ENCODE data around the gene PPT2.
A peak's percentile ranks its signal among the peaks of the same experiment; 100 is the strongest.

Gene PPT2

GRCh38 chr6:32151863-32152768 lies 1.8 kb upstream of the PPT2 start, which contains the start of gene PRRT1:
Gene PRRT1 (minus strand): TSS chr6:32151939. CDS start chr6:32151827, 112 bp downstream.
- no peak for DNase-seq (ENCODE audit: low spot score)

DNA sequence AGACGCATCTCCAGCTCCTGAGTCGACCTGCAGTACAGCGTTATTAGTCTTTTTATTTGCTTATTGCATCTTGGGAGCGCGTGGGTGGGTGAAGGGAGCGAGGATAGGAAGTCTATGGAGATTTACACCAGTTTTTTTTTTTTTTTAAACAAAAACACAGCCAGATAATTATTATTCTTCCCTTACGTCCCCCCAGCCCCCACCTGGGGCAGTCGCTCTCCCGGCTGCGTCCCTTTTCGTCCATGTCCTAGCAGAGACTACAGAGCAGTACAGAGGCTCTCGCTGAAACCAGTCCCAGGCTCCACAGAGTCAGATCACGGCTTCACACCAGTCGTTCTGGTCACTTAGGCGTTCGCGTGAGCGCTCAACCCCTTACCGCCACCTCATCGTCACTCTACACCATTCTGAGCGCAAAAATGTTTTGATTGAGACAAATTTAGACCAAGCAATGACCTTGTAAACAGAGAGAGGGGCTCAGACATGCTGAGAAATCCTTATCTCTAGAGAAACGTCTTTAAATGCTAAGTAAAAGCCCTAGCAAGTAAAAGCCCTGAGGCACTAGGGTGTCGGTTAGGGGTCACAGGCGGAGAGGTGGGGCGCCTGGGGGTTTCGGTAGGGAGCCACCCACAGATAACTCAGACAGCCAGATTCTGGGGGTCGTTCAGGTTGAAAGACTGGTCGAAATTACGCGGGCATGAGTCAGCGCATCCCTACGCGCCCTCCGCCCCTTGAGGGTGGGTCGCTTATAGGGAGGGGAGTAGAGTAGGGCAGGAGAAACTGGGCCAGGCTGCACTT lies 975 bp upstream of the PPT2 start:
- no peak for DNase-seq (ENCODE audit: low spot score)

GRCh38 chr6:32154514-32155161 lies 697 bp downstream of the PPT2 start:
- DNase-seq (ENCODE audit: low spot score): peak; percentile 63

GRCh38 chr6:32156891-32157290 lies 3.0 kb downstream of the PPT2 start:
- DNase-seq (ENCODE audit: low spot score): no peak

DNA sequence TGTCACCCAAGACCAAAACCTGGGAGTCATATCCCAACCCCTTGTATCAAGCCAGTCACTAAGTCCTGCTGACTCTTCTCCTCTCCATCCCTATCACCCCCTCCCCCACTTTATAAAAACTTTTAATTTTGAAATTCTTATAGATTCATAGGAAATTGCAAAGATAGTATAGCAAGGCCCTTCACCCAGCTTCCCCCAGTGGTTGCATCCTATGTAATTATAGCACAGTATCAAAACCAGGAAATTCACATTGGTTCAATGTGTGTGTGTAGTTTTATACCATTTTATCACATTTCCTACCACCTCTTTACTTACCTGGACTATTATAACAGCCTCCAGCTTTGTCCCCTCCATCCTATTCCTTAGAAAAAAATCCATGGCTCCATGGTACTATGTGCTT lies 4.1 kb downstream of the PPT2 start:
- no peak for DNase-seq (ENCODE audit: low spot score)

GRCh38 chr6:32163559-32164258 lies 9.8 kb downstream of the PPT2 start:
- no peak for DNase-seq (ENCODE audit: low spot score)

DNA sequence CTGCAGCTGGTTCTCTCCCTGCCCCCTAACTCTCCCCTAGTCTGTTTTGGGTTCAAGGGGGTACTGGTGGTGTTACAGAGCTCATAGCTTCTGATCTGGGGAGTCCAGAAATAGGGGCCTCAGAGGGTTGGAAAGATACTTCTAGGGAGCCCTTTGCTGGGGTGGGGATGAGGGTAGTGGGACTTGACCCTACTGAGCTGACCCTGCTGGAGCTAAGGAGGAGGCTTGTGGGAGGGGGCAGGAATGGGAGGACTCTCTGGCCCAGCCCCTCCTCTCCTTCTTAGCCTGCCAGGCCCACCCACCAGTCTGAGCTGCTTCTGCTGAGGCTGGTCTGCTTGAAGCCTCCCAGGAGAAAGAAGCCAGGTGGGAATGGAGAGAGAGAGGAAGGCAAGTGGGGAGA lies 10.4 kb downstream of the PPT2 start, which contains the start of gene EGFL8:
Gene EGFL8, plus strand, starts transcription at position 301 of the 400 bp plus-strand sequence. CDS start 1,571 bp downstream, outside the sequence.
- DNase-seq (ENCODE audit: low spot score): no peak

DNA sequence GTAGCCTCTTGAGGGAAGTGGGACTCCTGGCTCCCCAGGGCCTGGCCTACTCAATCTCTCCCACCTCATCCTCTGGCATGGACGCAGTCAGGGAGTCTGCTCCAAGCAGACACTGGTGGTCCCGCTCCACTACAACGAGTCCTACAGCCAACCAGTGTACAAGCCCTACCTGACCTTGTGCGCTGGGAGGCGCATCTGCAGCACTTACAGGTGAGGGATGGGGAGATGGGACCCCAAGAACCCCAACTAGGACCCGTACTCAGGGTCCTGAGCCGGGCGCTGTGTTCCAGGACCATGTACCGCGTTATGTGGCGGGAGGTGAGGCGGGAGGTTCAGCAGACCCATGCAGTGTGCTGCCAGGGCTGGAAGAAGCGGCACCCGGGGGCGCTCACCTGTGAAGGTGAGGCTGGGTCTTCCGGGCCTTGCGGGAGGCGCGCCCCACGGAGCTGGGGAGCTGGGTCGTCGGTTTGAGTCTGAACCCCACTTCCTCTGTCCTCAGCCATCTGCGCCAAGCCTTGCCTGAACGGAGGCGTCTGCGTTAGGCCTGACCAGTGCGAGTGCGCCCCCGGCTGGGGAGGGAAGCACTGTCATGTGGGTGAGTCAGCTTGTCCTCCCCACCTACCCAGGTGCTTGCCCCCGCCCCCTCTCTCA lies 12.6 kb downstream of the PPT2 start:
- DNase-seq (ENCODE audit: low spot score): no peak

DNA sequence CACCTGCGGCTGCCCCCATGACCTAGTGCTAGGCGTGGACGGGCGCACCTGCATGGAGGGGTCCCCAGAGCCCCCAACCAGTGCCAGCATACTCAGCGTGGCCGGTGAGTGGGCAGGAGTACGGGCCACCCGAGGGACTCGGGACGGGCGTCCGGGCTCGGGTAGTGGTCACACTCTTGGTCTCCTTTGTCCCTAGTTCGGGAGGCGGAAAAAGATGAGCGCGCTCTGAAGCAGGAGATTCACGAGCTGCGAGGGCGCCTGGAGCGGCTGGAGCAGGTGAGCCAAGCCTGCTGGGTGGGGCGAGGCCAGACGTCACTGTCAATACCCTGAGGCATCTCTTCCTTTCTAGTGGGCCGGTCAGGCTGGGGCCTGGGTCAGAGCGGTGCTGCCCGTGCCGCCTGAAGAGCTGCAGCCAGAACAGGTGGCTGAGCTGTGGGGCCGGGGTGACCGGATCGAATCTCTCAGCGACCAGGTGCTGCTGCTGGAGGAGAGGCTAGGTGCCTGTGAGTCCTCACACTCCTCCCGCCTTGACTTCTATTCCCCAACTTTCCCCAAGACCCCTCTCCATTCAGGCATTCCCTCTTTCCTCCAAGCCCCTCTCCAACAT lies 13.3 kb downstream of the PPT2 start:
- DNase-seq (ENCODE audit: low spot score): no peak

GRCh38 chr6:32167761-32168262 lies 13.9 kb downstream of the PPT2 start:
- DNase-seq (ENCODE audit: low spot score): no peak

- no peak for DNase-seq (ENCODE audit: low spot score)
Observed at GRCh38 chr6:32168350-32168749, 14.4 kb downstream of the PPT2 start.

GRCh38 chr6:32168807-32169591 lies 15.1 kb downstream of the PPT2 start:
- DNase-seq (ENCODE audit: low spot score): no peak

DNA sequence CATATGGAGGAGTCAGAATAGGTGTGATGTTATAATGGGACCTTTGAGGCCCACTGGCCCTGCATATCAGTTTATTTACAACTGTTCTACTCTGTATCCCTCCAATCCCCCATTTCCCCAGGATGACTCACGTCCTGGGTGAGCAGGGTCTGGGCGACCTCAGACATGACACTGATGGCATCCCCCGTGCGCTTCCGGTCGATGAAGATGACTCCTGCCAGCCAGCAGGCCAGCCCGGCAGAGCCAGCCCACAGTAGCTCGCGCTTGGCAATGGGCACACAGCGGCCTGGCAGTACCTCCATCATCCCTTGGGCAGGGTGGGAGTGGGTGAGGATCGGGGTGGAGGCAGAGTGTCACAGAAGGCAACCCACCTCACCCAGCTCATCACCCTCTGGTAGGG lies 16.4 kb downstream of the PPT2 start:
- DNase-seq (ENCODE audit: low spot score): no peak

- no peak for DNase-seq (ENCODE audit: low spot score)
Observed at GRCh38 chr6:32171234-32171633, 17.3 kb downstream of the PPT2 start.

GRCh38 chr6:32173051-32173727 lies 19.2 kb downstream of the PPT2 start:
- DNase-seq (ENCODE audit: low spot score): no peak

GRCh38 chr6:32174416-32174815 lies 20.5 kb downstream of the PPT2 start:
- no peak for DNase-seq (ENCODE audit: low spot score)

DNA sequence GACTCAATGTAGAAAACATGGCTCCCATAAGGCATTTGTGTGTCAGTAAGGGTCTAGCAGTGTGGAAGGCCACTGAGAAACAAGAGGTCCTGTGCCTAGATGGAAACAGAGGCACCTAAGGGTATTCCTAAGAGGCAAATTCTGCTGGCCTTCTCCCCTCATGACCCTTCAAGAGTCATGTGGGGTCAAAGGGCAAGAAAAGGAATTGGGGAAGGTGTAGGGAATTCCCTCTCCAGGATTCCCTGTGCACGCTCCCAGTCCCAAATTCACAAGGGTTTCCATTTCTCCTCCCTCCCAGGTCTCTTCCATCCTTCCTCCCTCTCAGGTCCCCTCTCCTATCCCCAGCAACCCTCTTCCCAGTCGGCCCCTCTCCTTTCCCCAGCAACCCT lies 21.4 kb downstream of the PPT2 start:
- DNase-seq (ENCODE audit: low spot score): no peak

DNA sequence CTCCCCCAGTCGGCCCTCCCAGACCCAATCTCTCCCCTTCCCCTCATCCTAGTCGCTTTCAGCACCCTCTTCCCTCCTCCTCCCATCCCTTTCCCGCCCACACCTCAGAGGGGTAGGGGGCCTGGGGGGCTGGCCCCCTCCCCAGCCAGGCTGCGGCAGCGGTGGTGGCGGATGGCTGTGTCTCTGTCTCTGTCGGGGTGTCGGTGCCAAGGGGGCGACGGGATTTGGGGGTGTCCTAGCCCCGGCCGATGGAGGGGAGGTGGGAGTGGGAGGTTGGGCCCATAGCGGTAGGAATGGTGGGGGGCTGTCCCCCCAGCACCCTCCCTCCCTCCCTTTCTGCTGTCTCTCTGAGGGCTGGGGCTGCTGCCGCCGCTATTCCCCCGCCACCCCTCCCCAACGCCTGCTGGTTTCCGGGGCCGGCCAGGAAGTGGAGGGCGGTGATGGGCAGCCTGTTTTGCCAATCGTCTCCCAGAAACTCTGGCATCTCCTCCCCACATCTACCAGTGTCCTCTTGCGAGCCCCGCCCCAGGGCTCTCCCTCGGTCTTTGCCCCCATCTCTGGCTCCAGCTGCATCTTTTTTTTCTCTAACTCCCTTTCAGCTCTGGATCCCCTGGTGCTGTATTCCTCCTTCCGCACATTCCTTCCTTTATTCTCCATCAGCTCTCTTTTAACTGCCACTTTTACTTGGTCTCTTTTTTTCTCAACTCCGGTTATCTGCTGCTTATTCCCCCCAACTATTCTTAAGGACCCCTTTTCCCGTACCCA lies 22.0 kb downstream of the PPT2 start, which contains the start of gene AGPAT1:
Gene AGPAT1, minus strand, starts transcription at position 374 of the 765 bp plus-strand sequence. CDS start 4,588 bp downstream, outside the sequence.
- DNase-seq (ENCODE audit: low spot score): peak; percentile 97

Data from activated CD4-positive, alpha-beta T cell treated with anti-CD3 and anti-CD28 coated beads, Interleukin-2, Interleukin-4, amounts not matched to agents 100 ng/mL and 50 ng/mL, durations not matched to agents 16 hours and 8 hours (primary cell).